Caco-2 (cell line): ENCODE measurements around the gene SRXN1. TPM values are rescaled to one million over a fixed set of nuclear protein-coding genes. Genes with fewer than 3 reads are reported as not detected.

ENCODE experiments used
- BruUV-seq: library from RNA; stranded (reverse); fragments of 400-500 nt; replicated peaks from 2 replicates; lab custom pipeline; 2021; lab: Mats Ljungman, UMichigan
- CTCF ChIA-PET: fragments of 300-600 bp; sonication (Branson Sonifier 250); formaldehyde crosslinking; loops from one replicate; lab custom pipeline; 2022; ENCODE audit warnings: antibody characterized with exemption; lab: Charles Lee
- POLR2A ChIA-PET: fragments of 300-600 bp; sonication (Branson Sonifier 250); formaldehyde crosslinking; loops from one replicate; lab custom pipeline; 2022; ENCODE audit warnings: antibody characterized with exemption; lab: Charles Lee
- DNase-seq, 2 experiments: peaks; one replicate each; pipeline versions ENCODE4 v3.0.0 to v3.0.0-alpha.2; 2020 to 2022
- H3K27me3 ChIP-seq: replicated peaks from 2 replicates; pipeline ENCODE4 v1.6.0; 2011; ENCODE audit warnings: low read length; ENCODE audit not compliant: control insufficient read depth, insufficient read depth
- H3K36me3 ChIP-seq: 2 replicates; pipeline ENCODE4 v1.5.1; 2011; ENCODE audit warnings: low read length; ENCODE audit not compliant: control insufficient read depth, insufficient read depth
- H3K4me1 ChIP-seq: fragments of 250-450 bp; sonication (Bioruptor Pico); 2 replicates; pipeline ENCODE4 v1.5.1; 2020; ENCODE audit warnings: mild to moderate bottlenecking
- H3K4me3 ChIP-seq: 2 replicates; pipeline ENCODE4 v1.5.1; 2011; ENCODE audit warnings: low read depth, mild to moderate bottlenecking, control low read depth, low read length
- H3K9me3 ChIP-seq: fragments of 250-450 bp; sonication (Bioruptor Pico); 2 replicates; pipeline ENCODE4 v1.5.1; 2020; ENCODE audit warnings: mild to moderate bottlenecking, moderate library complexity
- H3K27ac Mint-ChIP-seq: one replicate; pipeline ENCODE4 v1.8.0; 2022; ENCODE audit warnings: mixed read lengths; ENCODE audit not compliant: unreplicated experiment
- H3K27me3 Mint-ChIP-seq: one replicate; pipeline ENCODE4 v1.8.0; 2022; ENCODE audit warnings: mixed read lengths; ENCODE audit not compliant: insufficient read depth, unreplicated experiment
- H3K36me3 Mint-ChIP-seq: one replicate; pipeline ENCODE4 v1.8.0; 2022; ENCODE audit warnings: mild to moderate bottlenecking, mixed read lengths; ENCODE audit not compliant: insufficient read depth, unreplicated experiment
- H3K4me1 Mint-ChIP-seq: one replicate; pipeline ENCODE4 v1.8.0; 2022; ENCODE audit warnings: low read depth, mixed read lengths; ENCODE audit not compliant: unreplicated experiment
- H3K4me3 Mint-ChIP-seq: one replicate; pipeline ENCODE4 v1.8.0; 2022; ENCODE audit warnings: mild to moderate bottlenecking, moderate library complexity, mixed read lengths; ENCODE audit not compliant: unreplicated experiment
- H3K9me3 Mint-ChIP-seq: one replicate; pipeline ENCODE4 v1.8.0; 2022; ENCODE audit warnings: mixed read lengths; ENCODE audit not compliant: unreplicated experiment
- intact Hi-C: fragments of 100-400 bp; cut with micrococcal nuclease; formaldehyde crosslinking; loops from one replicate; pipeline ENCODE4 v1.10.0; 2022; ENCODE audit not compliant: unreplicated experiment
- total RNA-seq: library from RNA; stranded (reverse); gene quantifications from 2 replicates; pipeline ENCODE4 v1.2.3, GENCODE V29; 2022
- TF ChIP-seq, protein P1 (sequence below), 2 experiments: fragments of 200-600 bp in 1 of 2; IDR thresholded peaks; 1 replicate in 1 of 2; 2 replicates in 1 of 2; pipeline versions ENCODE4 v1.5.1 to v1.8.0; 2011 to 2022; ENCODE audit warnings: antibody characterized with exemption in 1 of 2, control low read depth in 1 of 2, inconsistent platforms in 1 of 2, low read depth in 1 of 2, low read length in 1 of 2, mild to moderate bottlenecking in 1 of 2, moderate library complexity in 1 of 2; ENCODE audit not compliant: insufficient read depth in 1 of 2, severe bottlenecking in 1 of 2, unreplicated experiment in 1 of 2

Gene SRXN1
- total RNA-seq, 1 experiment from 2014 or later: 33.7 TPM

- Histone ChIP-seq H3K4me3 (no peak overlapping the region), H3K4me1 (no peaks in the 10 kb centered on the region), H3K27me3 (no peaks in the 10 kb centered on the region), H3K9me3 (no peaks in the 10 kb centered on the region), H3K36me3 (no peaks in the 10 kb centered on the region)
- ChIA-PET CTCF (no interaction called here), POLR2A (no interaction called here)
- Mint-ChIP-seq H3K27ac (no peak overlapping the region), H3K4me1 (peaks cover 7% of the 10 kb centered on the region), H3K9me3 (no peaks in the 10 kb centered on the region), H3K36me3 (no peaks in the 10 kb centered on the region), H3K4me3 (no peak overlapping the region), H3K27me3 (no peaks in the 10 kb centered on the region)
- DNase-seq: no peak
- no TSS peak for BruUV-seq
- intact Hi-C loops: no loop called here
- TF ChIP-seq, protein P1, sequence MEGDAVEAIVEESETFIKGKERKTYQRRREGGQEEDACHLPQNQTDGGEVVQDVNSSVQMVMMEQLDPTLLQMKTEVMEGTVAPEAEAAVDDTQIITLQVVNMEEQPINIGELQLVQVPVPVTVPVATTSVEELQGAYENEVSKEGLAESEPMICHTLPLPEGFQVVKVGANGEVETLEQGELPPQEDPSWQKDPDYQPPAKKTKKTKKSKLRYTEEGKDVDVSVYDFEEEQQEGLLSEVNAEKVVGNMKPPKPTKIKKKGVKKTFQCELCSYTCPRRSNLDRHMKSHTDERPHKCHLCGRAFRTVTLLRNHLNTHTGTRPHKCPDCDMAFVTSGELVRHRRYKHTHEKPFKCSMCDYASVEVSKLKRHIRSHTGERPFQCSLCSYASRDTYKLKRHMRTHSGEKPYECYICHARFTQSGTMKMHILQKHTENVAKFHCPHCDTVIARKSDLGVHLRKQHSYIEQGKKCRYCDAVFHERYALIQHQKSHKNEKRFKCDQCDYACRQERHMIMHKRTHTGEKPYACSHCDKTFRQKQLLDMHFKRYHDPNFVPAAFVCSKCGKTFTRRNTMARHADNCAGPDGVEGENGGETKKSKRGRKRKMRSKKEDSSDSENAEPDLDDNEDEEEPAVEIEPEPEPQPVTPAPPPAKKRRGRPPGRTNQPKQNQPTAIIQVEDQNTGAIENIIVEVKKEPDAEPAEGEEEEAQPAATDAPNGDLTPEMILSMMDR (IDR thresholded peaks at IDR 0.05; ENCODE audit: insufficient read depth in 1 of 2, low read depth in 1 of 2, low read length in 1 of 2, severe bottlenecking in 1 of 2, unreplicated experiment in 1 of 2): no peak
These were observed 18.7 kb downstream of the SRXN1 start for GRCh38 chr20:634148-634925.

- CTCF ChIA-PET: interaction anchor here (1.2 kb wide), 1 partner anchor 14 kb away, joined by 6 read pairs; no protein-coding TSS in a partner anchor
These were observed 21.9 kb downstream of the SRXN1 start for GRCh38 chr20:631101-631500.

DNA sequence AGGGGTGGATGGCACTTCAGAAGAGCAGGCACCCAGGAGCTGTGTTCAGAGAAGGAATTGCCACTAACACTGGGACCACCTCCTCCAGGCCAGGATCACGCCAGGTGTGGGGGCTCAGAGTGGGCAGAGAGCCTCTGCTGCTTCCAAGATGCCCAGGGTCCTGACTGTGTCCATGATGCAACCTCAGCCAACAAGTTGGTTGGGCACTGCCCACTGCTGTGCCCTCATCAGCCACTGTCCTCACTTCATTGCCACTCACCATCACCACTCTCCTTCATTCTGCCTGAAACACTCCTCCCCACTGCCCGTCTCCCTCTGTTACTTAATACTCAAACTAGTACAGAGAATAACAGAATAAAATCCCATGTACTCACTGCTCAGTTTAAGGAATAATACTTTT lies 26.4 kb downstream of the SRXN1 start:
- TF ChIP-seq, protein P1 (IDR thresholded peaks at IDR 0.05; ENCODE audit: insufficient read depth in 1 of 2, low read depth in 1 of 2, low read length in 1 of 2, severe bottlenecking in 1 of 2, unreplicated experiment in 1 of 2): no peak
- Mint-ChIP-seq H3K4me1 (no peaks in the 10 kb centered on the region), H3K36me3 (no peaks in the 10 kb centered on the region), H3K4me3 (no peak overlapping the region), H3K27ac (no peak overlapping the region), H3K27me3 (peaks cover 7% of the 10 kb centered on the region), H3K9me3 (peaks cover 7% of the 10 kb centered on the region)
- DNase-seq: no peak
- Histone ChIP-seq H3K4me1 (no peaks in the 10 kb centered on the region), H3K9me3 (no peaks in the 10 kb centered on the region; the same call in 1 of the 2 replicates), H3K27me3 (no peaks in the 10 kb centered on the region; the same call in 1 of the 2 replicates), H3K36me3 (no peaks in the 10 kb centered on the region), H3K4me3 (no peak overlapping the region)
- CTCF ChIA-PET: no interaction called here
- intact Hi-C loops: no loop called here
- BruUV-seq: no TSS peak
- POLR2A ChIA-PET: no interaction called here

More at GRCh38 chr20:631101-631500, 21.9 kb downstream of the SRXN1 start:
- Mint-ChIP-seq H3K27me3 (peaks cover 4% of the 10 kb centered on the region), H3K4me1 (no peaks in the 10 kb centered on the region), H3K27ac (no peak overlapping the region), H3K4me3 (no peak overlapping the region), H3K36me3 (no peaks in the 10 kb centered on the region), H3K9me3 (no peaks in the 10 kb centered on the region)
- intact Hi-C loops: no loop called here
- Histone ChIP-seq H3K36me3 (no peaks in the 10 kb centered on the region), H3K9me3 (no peaks in the 10 kb centered on the region; the same call in 1 of the 2 replicates), H3K27me3 (no peaks in the 10 kb centered on the region; the same call in 1 of the 2 replicates), H3K4me1 (no peaks in the 10 kb centered on the region), H3K4me3 (no peak overlapping the region)
- POLR2A ChIA-PET: no interaction called here
- TF ChIP-seq, protein P1 (IDR thresholded peaks at IDR 0.05; ENCODE audit: insufficient read depth in 1 of 2, low read depth in 1 of 2, low read length in 1 of 2, severe bottlenecking in 1 of 2, unreplicated experiment in 1 of 2): no peak
- no TSS peak for BruUV-seq
- no peak for DNase-seq
